ENCODE results near the gene MS4A8. TPM values are rescaled to one million over a fixed set of nuclear protein-coding genes. Genes with fewer than 3 reads are reported as not detected.
"Not testable (repeated sequence)": the region's sequence is repeated elsewhere in the genome, so short reads cannot be mapped to it uniquely, and the experiment has no call there.

The MS4A8 gene
- total RNA-seq, 1 donor from 2014 or later: not detected

- Histone ChIP-seq H3K27me3 (no peaks in the 10 kb centered on the region), H3K4me1 (no peaks in the 10 kb centered on the region)
- no peak for DNase-seq (ENCODE audit: extremely low spot score in 2 of 2)
These were observed 55.5 kb downstream of the MS4A8 start for GRCh38 chr11:60754887-60755286.

GRCh38 chr11:60756307-60757032 lies 57.1 kb downstream of the MS4A8 start, which contains the start of gene MS4A15:
MS4A15 (plus strand) TSS chr11:60756867; CDS start chr11:60763734, 6,867 bp downstream.
- Histone ChIP-seq H3K4me1 (no peaks in the 10 kb centered on the region), H3K36me3 (no peaks in the 10 kb centered on the region), H3K9me3 (no peaks in the 10 kb centered on the region), H3K27me3 (no peaks in the 10 kb centered on the region), H3K4me3 (no peak within 1 kb of the TSS), H3K27ac (no peak within 1 kb of the TSS)
- intact Hi-C loops (cut with DNase I): no loop called here
- no peak for DNase-seq (ENCODE audit: extremely low spot score in 2 of 2)
- no peak for TF ChIP-seq POLR2AphosphoS5 (IDR thresholded peaks at IDR 0.05; ENCODE audit: insufficient read depth in 1 of 2, low read depth in 1 of 2)
- no peak for TF ChIP-seq CTCF (IDR thresholded peaks at IDR 0.05)
- no peak for TF ChIP-seq POLR2A (IDR thresholded peaks at IDR 0.05)

More at GRCh38 chr11:60754887-60755286, 55.5 kb downstream of the MS4A8 start:
- intact Hi-C loops (cut with DNase I): no loop called here
- no peak overlapping the region for H3K27ac ChIP-seq
- H3K36me3 ChIP-seq: no peaks in the 10 kb centered on the region
- no peak overlapping the region for H3K4me3 ChIP-seq
- TF ChIP-seq POLR2A (IDR thresholded peaks at IDR 0.05): no peak
- no peak for TF ChIP-seq CTCF (IDR thresholded peaks at IDR 0.05)
- no peak for TF ChIP-seq POLR2AphosphoS5 (IDR thresholded peaks at IDR 0.05; ENCODE audit: insufficient read depth in 1 of 2, low read depth in 1 of 2)
- H3K9me3 ChIP-seq: no peaks in the 10 kb centered on the region

GRCh38 chr11:60757231-60757800 lies 57.9 kb downstream of the MS4A8 start:
- intact Hi-C loops (cut with DNase I): no loop called here
- no peak overlapping the region for H3K27ac ChIP-seq
- H3K27me3 ChIP-seq: no peaks in the 10 kb centered on the region
- no peaks in the 10 kb centered on the region for H3K4me1 ChIP-seq
- H3K9me3 ChIP-seq: no peaks in the 10 kb centered on the region
- TF ChIP-seq CTCF (IDR thresholded peaks at IDR 0.05): no peak
- no peak for TF ChIP-seq POLR2A (IDR thresholded peaks at IDR 0.05)
- TF ChIP-seq POLR2AphosphoS5 (IDR thresholded peaks at IDR 0.05; ENCODE audit: insufficient read depth in 1 of 2, low read depth in 1 of 2): no peak
- no peak for DNase-seq (ENCODE audit: extremely low spot score in 2 of 2)
- no peaks in the 10 kb centered on the region for H3K36me3 ChIP-seq
- H3K4me3 ChIP-seq: no peak overlapping the region

- H3K27me3 ChIP-seq; H3K4me1 ChIP-seq; H3K9me3 ChIP-seq; H3K27ac ChIP-seq; intact Hi-C loops (cut with DNase I); DNase-seq (ENCODE audit: extremely low spot score in 2 of 2); H3K36me3 ChIP-seq; H3K4me3 ChIP-seq: not testable (repeated sequence)
These were observed 59.3 kb downstream of the MS4A8 start for GRCh38 chr11:60758671-60759070.

- H3K9me3 ChIP-seq; H3K27me3 ChIP-seq; intact Hi-C loops (cut with DNase I); H3K27ac ChIP-seq; DNase-seq (ENCODE audit: extremely low spot score in 2 of 2); H3K4me3 ChIP-seq; H3K4me1 ChIP-seq; H3K36me3 ChIP-seq: not testable (repeated sequence)
These were observed 60.2 kb downstream of the MS4A8 start for GRCh38 chr11:60759438-60760225.
